DOHH2 (cell line): ENCODE data around the gene ATP10A.

Source experiments
- EZH2phosphoT487 ChIP-seq: fragments of 200-600 bp; sonication (generic); IDR thresholded peaks from 2 replicates; pipeline ENCODE4 v1.6.1; 2017; ENCODE audit warnings: borderline replicate concordance, mild to moderate bottlenecking, antibody characterized with exemption, low read length, moderate library complexity, mixed read lengths
- TF ChIP-seq, protein P1 (sequence below): fragments of 200-600 bp; sonication (generic); IDR thresholded peaks from one replicate; pipeline ENCODE4 v1.5.1; 2014; ENCODE audit warnings: antibody characterized with exemption, mild to moderate bottlenecking, low read depth, low read length; ENCODE audit not compliant: poor library complexity, severe bottlenecking

DNA sequence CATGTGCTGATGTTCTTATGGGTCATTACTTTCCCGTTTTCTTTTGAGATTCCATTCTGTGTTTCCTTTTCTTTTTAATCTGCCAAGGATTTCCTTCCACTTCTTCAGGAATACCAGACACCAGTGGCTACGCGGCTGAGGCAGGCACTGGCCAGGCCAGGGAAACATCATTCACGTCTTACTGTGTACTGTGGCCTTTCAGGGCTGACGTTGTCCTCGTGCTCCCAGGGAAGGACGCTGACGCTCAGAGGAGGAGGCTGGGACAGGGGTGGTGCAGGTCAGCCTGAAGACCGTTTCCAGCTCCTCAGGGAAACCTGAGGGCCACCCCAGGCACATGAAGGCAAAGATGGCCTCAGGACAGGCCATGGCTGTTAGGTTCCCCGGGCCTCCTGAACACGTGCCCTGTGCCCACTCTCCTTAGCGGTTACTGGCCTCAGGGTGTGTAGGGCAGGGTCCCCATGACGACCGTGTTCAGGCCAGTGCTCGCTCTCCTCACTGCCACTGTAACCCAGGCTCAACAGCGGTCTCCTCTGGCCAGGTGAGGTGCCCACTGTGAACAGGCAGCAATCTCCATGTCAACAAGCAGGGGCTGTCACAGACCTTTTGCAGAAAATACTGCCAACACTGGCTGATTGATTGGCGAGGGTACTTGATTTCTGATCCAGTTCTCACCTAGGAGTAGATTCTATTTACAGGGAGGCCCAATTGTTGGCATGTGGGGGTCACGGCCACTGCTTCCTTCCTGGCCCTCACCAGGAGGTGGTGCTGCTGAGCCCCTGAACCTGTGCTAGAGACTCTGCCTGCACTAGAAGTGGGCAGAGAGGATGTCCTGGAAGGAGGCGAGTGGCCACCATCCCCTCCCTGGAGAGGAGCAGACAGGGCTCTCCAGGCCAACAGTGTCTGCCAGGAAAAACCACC lies 169.5 kb downstream of the ATP10A start:
- TF ChIP-seq, protein P1, sequence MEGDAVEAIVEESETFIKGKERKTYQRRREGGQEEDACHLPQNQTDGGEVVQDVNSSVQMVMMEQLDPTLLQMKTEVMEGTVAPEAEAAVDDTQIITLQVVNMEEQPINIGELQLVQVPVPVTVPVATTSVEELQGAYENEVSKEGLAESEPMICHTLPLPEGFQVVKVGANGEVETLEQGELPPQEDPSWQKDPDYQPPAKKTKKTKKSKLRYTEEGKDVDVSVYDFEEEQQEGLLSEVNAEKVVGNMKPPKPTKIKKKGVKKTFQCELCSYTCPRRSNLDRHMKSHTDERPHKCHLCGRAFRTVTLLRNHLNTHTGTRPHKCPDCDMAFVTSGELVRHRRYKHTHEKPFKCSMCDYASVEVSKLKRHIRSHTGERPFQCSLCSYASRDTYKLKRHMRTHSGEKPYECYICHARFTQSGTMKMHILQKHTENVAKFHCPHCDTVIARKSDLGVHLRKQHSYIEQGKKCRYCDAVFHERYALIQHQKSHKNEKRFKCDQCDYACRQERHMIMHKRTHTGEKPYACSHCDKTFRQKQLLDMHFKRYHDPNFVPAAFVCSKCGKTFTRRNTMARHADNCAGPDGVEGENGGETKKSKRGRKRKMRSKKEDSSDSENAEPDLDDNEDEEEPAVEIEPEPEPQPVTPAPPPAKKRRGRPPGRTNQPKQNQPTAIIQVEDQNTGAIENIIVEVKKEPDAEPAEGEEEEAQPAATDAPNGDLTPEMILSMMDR: peak; percentile 27
- no peak for TF ChIP-seq EZH2phosphoT487
